ENCODE data around the gene UHRF1.
"Not testable (repeated sequence)": the region's sequence is repeated elsewhere in the genome, so short reads cannot be mapped to it uniquely, and the experiment has no call there.

UHRF1 gene

DNA sequence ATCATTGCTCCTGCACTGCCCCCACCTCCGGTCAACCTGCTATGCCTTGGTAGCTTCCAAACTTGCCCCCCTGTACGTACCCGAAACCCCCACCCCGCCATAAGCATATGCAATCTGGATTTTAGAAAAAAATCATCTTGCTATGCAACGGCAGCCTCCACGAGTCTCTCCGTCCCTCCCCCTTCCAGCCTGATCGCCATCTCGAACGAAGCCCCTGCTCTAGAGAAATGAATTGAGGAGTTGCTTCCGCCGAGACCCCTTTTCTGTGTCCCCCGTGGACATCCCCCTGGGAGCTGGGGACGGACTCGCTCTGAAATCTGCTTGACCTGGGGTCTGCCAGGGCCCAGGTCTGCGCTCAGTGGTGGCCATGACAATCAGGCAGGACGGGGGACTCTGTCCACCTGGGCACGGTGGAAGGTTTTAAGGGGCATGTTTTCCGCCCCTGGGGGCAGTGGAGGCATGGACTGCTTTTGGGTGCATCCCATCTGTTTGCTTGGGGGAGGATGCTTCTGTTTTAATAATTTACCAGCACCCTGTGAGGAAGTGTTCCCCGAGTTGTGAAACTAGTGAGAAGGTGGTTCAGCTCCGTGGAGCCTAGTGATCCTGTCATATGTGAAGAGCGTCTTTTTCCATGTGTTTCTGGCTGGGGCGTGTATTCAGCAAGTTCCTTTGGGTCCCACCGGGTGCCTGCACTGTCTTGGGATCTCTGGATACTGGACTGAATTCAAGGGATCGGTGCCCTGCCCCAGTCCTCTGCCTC, 60.7 kb downstream of the UHRF1 start:
- peak overlapping the region; percentile 66 for H3K27ac ChIP-seq
- no peak for DNase-seq (ENCODE audit: low read depth, low spot score)

GRCh38 chr19:4970558-4971423, 61.5 kb downstream of the UHRF1 start:
- no peak for DNase-seq (ENCODE audit: low read depth, low spot score)
- H3K27ac ChIP-seq = peak overlapping the region; percentile 66

- peak overlapping the region; percentile 66 for H3K27ac ChIP-seq
- DNase-seq (ENCODE audit: low read depth, low spot score) = no peak
Observed at GRCh38 chr19:4971424-4971793, 62.1 kb downstream of the UHRF1 start.

DNA sequence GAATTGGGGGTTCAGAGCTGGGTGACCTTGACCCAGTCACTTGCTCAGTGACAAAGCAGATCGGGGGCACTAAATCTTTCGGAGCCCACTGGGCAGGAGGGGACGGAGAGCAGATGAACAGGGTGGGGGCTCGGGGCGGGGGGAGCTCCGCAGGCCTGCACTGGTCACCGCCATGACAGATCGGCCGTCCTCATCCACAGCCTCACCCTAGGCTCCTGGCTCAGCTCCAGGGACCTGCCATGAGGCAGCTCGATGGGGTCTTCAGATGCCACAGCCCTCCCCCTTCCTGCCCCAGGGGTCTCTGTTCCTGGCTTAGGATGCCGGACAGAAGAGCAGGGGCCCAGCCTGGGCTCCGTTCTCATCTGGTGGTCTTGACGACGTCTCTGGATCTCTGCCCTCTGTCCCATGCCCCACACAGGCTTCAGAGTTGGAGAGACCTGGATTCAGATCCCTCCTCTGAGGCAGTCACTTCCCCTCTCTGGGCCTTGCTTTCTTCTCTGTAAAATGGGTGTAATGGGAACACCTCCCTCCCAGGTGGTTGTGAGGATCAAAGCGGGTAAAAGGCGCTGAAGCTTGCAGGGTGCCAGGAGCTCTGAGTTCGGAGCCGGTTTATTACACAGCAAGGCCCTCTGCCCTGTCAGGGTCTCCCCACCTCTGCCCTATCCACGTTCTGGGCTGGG, 62.7 kb downstream of the UHRF1 start:
- DNase-seq (ENCODE audit: low read depth, low spot score) = no peak
- H3K27ac ChIP-seq = peak overlapping the region; percentile 66

DNA sequence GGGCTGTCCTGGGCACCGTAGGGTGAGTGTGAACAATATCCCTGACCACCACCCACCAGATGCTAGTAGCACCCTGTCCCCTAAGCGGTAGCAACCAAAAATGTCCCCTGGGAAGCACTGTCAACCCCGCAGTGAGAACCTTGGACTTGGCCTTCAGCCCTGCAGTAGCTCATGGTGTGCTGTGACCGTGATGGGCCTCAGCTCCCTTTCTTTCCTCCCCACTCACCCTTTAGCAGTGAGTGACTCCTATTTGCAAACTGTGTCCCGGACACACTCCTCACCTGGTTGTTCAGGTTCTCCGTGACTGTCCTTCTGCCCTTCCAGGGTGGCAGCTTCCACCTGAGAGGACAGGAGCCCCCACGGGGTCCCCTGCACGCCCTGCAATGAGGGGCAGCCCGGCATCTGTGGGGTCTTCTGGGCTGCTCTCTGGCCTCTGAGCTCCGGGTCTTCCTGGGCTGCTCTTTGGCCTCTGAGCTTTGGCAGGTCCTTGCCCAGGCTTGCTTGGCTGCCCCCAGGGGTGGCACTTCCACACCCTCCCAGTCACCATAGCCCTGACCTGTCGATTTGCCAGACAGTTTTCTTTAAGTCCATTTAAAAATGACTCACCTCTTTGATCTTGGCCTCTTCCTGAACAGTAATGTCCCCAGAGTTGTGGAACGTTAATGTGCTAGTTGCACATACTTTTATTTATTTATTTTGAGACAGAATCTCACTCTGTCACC, 63.4 kb downstream of the UHRF1 start:
- H3K27ac ChIP-seq = peak overlapping the region; percentile 62
- DNase-seq (ENCODE audit: low read depth, low spot score) = no peak

GRCh38 chr19:4974880-4975469, 65.7 kb downstream of the UHRF1 start:
- no peak overlapping the region for H3K27ac ChIP-seq
- DNase-seq (ENCODE audit: low read depth, low spot score) = no peak

DNA sequence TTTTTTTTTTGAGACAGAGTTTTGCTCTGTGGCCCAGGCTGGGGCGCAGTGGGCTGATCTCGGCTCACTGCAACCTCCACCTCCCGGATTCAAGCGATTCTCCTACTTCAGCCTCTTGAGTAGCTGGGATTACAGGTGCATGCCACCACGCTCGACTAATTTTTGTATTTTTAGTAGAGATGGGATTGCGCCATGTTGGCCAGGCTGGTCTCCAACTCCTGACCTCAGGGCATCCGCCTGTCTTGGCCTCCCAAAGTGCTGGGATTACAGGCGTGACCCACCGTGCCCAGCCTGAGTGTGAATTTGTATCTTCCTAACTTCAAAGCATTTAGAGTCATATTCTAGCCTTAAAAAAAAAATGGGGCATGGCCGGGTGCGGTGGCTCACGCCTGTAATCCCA, 66.3 kb downstream of the UHRF1 start:
- not testable (repeated sequence) for DNase-seq (ENCODE audit: low read depth, low spot score)

DNA sequence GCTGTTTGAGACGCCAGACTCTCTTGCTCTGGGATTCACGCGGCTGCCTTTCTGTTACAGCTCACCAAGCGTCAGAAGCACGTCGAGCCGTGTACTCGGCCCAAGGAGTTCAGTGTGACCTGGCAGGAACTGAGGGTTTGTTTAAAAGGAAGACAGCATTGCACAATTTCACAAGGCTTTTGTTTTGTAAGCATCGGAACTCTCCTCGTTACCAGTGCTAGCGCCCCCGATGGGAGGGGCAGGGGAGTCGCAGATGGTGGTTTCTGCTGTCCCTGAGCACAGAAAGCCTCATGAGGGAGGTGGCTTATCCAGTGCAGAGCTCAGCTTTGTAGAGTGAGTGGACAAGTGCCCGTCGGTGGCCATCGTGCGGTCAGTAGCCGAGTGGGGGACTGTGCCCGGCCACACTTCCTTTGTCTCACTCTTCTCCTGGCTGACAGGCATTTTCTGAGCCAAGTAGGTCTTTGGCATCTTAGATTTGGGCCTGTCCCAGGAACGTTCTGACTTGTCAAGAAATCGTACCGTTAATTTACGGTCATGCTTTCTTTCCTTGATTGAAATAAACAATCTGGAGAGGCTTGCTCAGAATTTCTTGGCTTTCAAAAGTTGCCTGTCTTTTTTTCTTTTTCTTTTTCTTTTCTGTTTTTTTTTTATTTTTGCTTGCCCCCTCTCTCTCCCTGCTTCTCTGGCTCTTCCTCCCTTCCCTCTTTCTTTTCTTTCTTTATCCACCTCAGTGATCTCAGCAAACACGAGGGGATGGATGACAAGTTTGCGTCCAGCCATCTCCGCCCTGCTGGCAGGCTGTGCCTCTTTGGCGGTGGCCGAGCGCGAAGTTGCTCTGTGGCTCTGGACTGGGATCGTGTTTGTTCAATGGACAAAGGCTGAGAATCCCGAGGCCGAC, 67.3 kb downstream of the UHRF1 start:
- peak; percentile 80 for DNase-seq (ENCODE audit: low read depth, low spot score)
- H3K27ac ChIP-seq = peak overlapping the region; percentile 59

More for the DNA sequence above, 66.3 kb downstream of the UHRF1 start:
- H3K27ac ChIP-seq = peak overlapping the region; percentile 59

DNA sequence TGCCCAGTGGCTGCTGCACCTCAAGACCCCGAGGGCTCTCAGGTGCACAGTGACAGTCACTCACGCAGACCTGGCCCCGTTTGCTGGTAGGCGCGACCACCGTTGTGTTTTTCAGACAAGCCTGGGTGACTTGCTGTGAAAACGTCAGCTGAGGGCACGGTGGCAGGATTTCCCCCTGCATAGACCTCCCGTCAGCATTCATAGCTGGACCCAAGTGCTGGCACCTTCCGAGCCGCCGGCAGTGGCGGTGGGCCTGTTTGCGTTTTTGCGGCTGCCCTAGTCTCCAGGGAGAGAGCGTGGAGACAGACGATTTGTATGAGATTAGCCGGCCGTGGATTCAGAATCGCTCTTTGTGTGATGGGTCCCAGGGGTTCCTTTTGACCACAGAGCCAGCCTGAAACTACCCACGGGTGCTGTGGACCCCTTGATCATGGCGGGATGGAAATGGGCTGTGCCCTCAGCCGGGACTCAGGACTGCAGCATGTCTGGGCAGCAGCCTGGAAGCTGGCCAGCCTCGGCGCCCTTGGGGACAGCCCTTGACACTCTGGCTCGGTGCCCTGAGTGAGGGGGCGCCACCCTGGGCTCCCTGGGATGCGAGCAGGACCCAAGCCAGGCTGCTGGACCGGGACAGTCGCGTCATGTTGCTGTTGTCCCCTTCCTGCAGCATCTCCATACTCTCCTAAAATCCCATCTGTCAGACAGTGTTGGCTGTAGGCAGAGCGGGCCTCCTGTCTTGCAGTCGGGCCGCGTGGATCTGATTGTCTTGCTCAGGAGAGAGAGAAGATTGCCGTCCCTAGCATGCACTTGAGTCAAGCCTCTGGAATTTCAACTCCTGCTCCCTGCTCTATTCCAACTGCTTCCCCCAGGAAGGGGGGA, 68.2 kb downstream of the UHRF1 start:
- no peak for DNase-seq (ENCODE audit: low read depth, low spot score)
- peak overlapping the region; percentile 59 for H3K27ac ChIP-seq

DNA sequence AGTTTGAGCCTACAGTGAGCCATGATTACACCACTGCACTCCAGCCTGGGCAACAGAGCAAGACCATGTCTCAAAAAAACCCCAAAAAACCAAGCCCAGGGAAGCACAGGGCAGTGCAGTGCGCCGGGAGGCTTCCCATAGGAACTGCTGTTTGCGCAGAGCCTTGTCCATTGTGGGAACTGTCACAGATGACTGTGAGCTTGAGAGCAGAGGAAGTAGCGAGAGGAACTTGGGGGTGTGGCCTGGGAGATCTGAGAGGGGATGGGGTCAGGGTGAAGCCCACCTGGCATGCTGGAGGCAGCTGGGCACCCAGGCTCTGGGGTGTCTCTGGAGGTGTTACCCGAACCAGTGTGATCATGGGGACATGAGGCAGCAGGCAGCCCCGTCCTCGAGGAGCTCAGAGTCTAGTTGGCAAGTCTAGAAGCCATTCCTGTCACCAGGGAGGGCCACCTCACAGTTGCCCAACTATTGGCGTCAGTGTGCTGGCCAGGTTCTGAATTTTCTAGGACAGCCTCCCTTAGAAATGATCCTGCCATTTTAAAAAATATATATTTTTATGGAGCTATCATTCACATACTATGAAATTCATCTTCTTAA, 70.0 kb downstream of the UHRF1 start:
- DNase-seq (ENCODE audit: low read depth, low spot score) = no peak

DNA sequence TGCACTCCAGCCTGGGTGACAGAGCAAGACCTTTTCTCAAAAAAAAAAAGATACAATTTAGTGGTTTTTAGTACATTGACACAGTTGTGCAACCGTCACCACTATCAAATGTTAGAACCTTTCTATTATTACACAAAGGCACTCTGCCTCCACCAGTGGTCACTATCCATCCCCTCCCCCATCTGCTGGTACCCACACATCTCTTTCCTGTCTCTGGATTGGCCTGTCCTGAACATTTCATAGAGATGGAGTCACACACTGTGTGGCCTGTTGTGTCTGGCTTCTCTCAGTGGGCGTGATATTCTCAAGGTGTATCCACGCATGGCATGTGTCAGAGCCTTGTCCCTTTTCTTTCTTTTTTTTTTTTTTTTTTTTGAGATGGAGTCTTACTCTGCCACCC, 70.8 kb downstream of the UHRF1 start:
- H3K27ac ChIP-seq = no peak overlapping the region
- no peak for DNase-seq (ENCODE audit: low read depth, low spot score)

More for the DNA sequence above, 70.0 kb downstream of the UHRF1 start:
- no peak overlapping the region for H3K27ac ChIP-seq

- DNase-seq (ENCODE audit: low read depth, low spot score) = no peak
- no peak overlapping the region for H3K27ac ChIP-seq
Observed at GRCh38 chr19:4980838-4981680, 71.8 kb downstream of the UHRF1 start.

DNA sequence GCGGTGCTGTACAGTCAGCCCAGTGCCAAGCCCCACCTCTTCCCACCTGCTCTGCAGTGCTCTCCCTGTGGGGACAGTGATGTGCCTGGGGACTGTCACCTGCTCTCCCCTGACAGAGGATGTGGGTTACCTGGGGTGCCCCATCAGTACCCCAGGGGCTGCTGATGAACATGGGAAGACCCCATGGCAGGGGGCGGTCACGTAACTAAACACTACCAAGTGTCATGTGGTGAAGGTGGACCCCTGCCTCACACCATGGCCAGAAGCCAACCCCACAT, 72.3 kb downstream of the UHRF1 start:
- H3K27ac ChIP-seq = no peak overlapping the region
- DNase-seq (ENCODE audit: low read depth, low spot score) = no peak

DNA sequence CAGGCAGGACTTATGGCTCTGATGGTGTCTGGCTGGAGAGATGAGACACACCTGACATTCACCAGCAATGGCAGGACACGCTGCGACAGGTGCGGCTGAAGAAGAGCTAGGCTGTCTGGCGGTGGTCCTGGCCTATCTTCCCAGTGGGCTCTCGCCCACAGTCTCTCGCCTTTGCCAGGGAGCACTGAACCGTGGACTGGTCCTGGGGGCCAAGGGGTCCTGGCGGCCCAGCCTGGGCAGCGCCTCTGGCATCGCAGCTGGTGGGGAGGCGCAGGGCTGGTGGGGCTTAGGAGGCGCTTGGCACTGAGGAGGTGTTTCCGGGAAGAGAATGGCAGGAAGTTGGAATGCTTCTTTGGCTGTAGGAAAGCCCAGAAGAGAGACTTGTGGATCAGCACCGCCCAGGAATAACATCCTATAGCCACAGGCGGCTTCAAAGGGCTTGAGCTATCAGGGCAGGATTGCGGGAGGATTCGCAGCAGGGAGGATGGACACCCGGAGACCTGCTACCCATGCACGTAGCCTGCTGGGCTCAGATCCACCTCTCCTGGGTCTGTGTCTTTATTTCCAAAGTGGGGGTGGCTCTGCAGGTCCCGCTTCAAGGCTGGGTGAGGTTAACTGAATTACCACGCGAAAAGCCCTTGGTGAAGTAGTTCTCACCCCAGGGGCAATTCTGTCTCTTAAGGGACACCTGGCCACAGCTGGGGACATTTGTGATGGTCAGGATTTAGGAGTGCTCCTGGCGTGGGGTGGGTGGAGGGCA, 74.2 kb downstream of the UHRF1 start:
- DNase-seq (ENCODE audit: low read depth, low spot score) = no peak
- H3K27ac ChIP-seq = no peak overlapping the region

GRCh38 chr19:4984106-4984380, 74.7 kb downstream of the UHRF1 start:
- no peak for DNase-seq (ENCODE audit: low read depth, low spot score)

GRCh38 chr19:4984438-4984990, 75.2 kb downstream of the UHRF1 start:
- H3K27ac ChIP-seq = no peak overlapping the region
- DNase-seq (ENCODE audit: low read depth, low spot score) = no peak

More at GRCh38 chr19:4984106-4984380, 74.7 kb downstream of the UHRF1 start:
- no peak overlapping the region for H3K27ac ChIP-seq
